H1 (cell line): ENCODE results near the gene FADD. TPM values are rescaled to one million over a fixed set of nuclear protein-coding genes. Genes with fewer than 3 reads are reported as not detected.

Experiments
- CHD7 ChIP-seq: fragments of 300-600 bp; sonication (generic); IDR thresholded peaks from 2 replicates; pipeline ENCODE4 v1.7.1; 2012; ENCODE audit warnings: low read length, moderate library complexity, mild to moderate bottlenecking, inconsistent platforms; ENCODE audit not compliant: insufficient replicate concordance
- SIRT6 ChIP-seq: IDR thresholded peaks from one replicate; pipeline ENCODE4 v1.7.1; 2012; ENCODE audit warnings: low read length, inconsistent platforms
- polyA plus RNA-seq, 7 experiments: library from polyadenylated mRNA; depleted of rRNA in 3 of 7; stranded (reverse) in 5 of 7; unstranded in 2 of 7; fragments of >200 nt in 5 of 7; fragments of 200-250 nt in 2 of 7; gene quantifications; 1 replicate in 5 of 7; 2 replicates in 1 of 7; 4 replicates in 1 of 7; pipeline versions ENCODE4 v1.2.1 to v1.2.3, GENCODE V29; 2011 to 2013; ENCODE audit warnings: missing spikeins in 2 of 7, mixed read lengths in 2 of 7
- total RNA-seq: library from RNA; stranded (reverse); fragmentation: NEBNext Ultra II Directional; extraction: Animal tissue kit (Norgen Biotek cat#: 25700); gene quantifications from 2 replicates; pipeline ENCODE4 v1.2.1, GENCODE V29; 2021

FADD gene
- total and polyA plus RNA-seq, 2 of the 8 experiments (the other 6 are each of a cell fraction or from before 2014, with no cell fraction given): 29.0 to 43.9 TPM

- no peak for TF ChIP-seq CHD7
- no peak for TF ChIP-seq SIRT6
These were observed 18.7 kb upstream of the FADD start (continued) for GRCh38 chr11:70184396-70184795.
